Chondrocyte (in vitro differentiated cells): ENCODE results near the gene ZBTB3. TPM values are rescaled to one million over a fixed set of nuclear protein-coding genes. Genes with fewer than 3 reads are reported as not detected.
A peak's percentile ranks its signal among the peaks of the same experiment; 100 is the strongest.

Experiments used
- DNase-seq: peaks from one replicate; pipeline ENCODE4 v3.0.0; 2021; ENCODE audit warnings: mixed read lengths, low spot score
- H3K27ac Mint-ChIP-seq: one replicate; pipeline ENCODE4 v1.8.0; 2021; ENCODE audit warnings: mild to moderate bottlenecking, moderate library complexity, mixed read lengths; ENCODE audit not compliant: unreplicated experiment
- H3K27me3 Mint-ChIP-seq: 2 replicates; pipeline ENCODE4 v1.8.0; 2021; ENCODE audit warnings: low read depth, mixed read lengths
- H3K36me3 Mint-ChIP-seq: 2 replicates; pipeline ENCODE4 v1.8.0; 2021; ENCODE audit warnings: low read depth, mixed read lengths
- H3K4me1 Mint-ChIP-seq: 2 replicates; pipeline ENCODE4 v1.8.0; 2021; ENCODE audit warnings: low read depth, mild to moderate bottlenecking, mixed read lengths
- H3K4me3 Mint-ChIP-seq: one replicate; pipeline ENCODE4 v1.8.0; 2021; ENCODE audit warnings: mild to moderate bottlenecking, moderate library complexity, mixed read lengths; ENCODE audit not compliant: unreplicated experiment
- H3K9me3 Mint-ChIP-seq: 2 replicates; pipeline ENCODE4 v1.8.0; 2021; ENCODE audit warnings: low read depth, mixed read lengths
- total RNA-seq: library from RNA; stranded (reverse); gene quantifications from 3 replicates; pipeline ENCODE4 v1.2.1, GENCODE V29; 2021
- TF ChIP-seq, protein P1 (sequence below): fragments of 200-600 bp; sonication (generic); IDR thresholded peaks from 2 replicates; pipeline ENCODE4 v1.5.0; 2021; ENCODE audit warnings: antibody characterized with exemption, mild to moderate bottlenecking, moderate library complexity

ZBTB3 gene
- total RNA-seq, 1 donor from 2014 or later, result 10.2 TPM

DNA sequence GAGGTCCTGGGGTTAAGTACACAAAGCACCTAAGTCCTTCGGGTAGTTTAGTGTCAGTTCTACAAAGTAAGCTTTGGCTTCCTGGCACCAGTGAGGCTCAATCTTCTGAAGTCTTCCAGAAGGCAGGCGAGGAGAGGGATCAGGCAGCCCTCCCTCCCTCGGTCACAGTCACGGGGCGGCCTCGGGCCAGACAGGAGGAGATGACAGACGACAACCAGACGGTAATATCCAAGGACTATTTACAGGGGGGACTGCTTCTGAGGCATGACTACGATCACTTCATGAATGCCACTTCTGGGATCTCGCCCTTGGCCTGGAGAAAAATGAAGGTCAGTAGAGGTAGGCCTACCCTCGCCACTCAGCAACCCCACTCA is 38.2 kb upstream of the ZBTB3 start:
- Mint-ChIP-seq H3K4me1 (peaks cover 45% of the 10 kb centered on the region), H3K4me3 (peak overlapping the region; percentile 88), H3K27me3 (no peaks in the 10 kb centered on the region), H3K27ac (peak overlapping the region; percentile 94), H3K9me3 (no peaks in the 10 kb centered on the region), H3K36me3 (peaks cover 27% of the 10 kb centered on the region)
- TF ChIP-seq, protein P1, sequence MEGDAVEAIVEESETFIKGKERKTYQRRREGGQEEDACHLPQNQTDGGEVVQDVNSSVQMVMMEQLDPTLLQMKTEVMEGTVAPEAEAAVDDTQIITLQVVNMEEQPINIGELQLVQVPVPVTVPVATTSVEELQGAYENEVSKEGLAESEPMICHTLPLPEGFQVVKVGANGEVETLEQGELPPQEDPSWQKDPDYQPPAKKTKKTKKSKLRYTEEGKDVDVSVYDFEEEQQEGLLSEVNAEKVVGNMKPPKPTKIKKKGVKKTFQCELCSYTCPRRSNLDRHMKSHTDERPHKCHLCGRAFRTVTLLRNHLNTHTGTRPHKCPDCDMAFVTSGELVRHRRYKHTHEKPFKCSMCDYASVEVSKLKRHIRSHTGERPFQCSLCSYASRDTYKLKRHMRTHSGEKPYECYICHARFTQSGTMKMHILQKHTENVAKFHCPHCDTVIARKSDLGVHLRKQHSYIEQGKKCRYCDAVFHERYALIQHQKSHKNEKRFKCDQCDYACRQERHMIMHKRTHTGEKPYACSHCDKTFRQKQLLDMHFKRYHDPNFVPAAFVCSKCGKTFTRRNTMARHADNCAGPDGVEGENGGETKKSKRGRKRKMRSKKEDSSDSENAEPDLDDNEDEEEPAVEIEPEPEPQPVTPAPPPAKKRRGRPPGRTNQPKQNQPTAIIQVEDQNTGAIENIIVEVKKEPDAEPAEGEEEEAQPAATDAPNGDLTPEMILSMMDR, result peak; percentile 4
- no peak for DNase-seq

DNA sequence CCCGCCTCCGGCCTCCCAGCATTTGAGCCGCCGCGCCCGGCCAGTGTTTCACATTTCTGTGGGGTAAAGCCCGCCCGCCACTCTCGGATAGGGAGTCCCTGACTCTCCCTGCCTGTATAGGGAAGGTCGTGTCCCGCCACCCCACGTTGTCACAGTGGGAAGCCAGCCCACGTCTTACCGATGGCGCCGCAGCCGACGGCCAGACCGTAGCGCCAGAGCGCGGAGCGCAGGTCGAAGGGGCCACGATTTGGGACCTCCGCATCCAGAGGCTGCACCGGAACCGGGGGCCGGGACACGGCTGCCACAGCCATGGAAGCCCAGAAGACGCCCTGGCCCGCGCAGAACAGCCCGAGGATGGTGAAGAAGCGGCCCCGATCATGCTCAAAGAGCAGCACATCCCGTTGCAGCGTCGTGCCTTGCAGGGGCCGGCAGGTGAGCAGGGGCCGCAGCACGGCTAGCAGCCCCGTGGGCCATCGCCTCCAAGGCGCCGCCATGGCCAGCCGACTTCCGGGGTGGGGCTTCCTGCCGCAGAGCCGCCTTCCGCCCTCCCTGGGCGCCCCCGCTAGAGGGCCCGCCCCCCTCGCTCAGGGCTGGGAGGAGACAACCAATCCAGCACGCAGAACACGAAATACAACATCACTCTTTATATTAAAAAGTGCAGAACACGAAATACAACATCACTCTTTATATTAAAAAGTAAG is 37.7 kb upstream of the ZBTB3 start, which contains the start of gene TMEM223:
Gene TMEM223, minus strand, starts transcription at position 506 of the 701 bp plus-strand sequence. Its CDS starts 12 bp downstream, at position 494.
- peak within 1 kb of the TSS; percentile 88 for H3K4me3 Mint-ChIP-seq
- DNase-seq, result peak; percentile 95
- H3K9me3 Mint-ChIP-seq, result no peaks in the 10 kb centered on the region
- H3K36me3 Mint-ChIP-seq, result peaks cover 25% of the 10 kb centered on the region
- H3K27ac Mint-ChIP-seq, result peak within 1 kb of the TSS; percentile 94
- H3K27me3 Mint-ChIP-seq, result no peaks in the 10 kb centered on the region
- TF ChIP-seq, protein P1, result peak; percentile 45
- peaks cover 45% of the 10 kb centered on the region for H3K4me1 Mint-ChIP-seq

DNA sequence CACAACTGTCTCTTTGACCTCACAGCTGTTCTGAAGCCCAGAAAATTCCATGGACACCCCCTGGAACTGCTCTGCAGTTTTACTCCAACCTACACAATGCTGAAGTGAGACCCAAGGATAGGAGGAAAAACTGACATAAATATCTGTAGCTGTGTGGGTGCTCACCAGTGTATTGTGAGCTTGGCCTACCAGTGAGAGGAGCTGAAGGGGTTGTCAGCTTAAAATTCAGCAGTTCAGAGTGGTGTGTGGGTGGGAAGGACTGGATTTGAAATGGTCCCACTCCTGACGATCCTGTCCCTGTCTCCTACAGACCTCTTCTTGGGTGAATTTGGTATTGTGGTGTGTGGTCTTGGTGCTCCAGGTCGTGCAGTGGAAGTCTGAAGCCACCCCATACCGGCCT is 35.6 kb upstream of the ZBTB3 start:
- Mint-ChIP-seq H3K27me3 (no peaks in the 10 kb centered on the region), H3K27ac (peak overlapping the region; percentile 76), H3K4me3 (no peak overlapping the region), H3K36me3 (peaks cover 12% of the 10 kb centered on the region), H3K4me1 (peaks cover 54% of the 10 kb centered on the region), H3K9me3 (no peaks in the 10 kb centered on the region)
- TF ChIP-seq, protein P1, result no peak
- DNase-seq, result no peak

DNA sequence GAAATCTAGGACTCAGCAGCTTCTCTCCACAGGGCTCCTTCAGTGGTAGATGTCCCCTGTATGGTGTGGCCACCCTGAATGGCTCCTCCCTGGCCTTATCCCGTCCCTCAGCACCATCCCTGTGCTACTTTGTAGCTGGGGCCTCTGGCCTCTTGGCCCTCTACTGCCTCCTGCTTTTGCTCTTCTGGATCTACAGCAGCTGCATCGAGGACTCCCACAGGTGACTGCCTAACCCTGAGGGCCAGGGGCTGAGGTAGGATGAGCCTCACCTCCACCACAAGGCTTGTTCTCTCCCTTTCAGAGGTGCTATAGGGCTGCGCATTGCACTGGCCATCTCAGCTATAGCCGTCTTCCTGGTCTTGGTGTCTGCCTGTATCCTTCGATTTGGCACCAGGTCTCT is 35.0 kb upstream of the ZBTB3 start:
- peak overlapping the region; percentile 81 for H3K4me3 Mint-ChIP-seq
- H3K4me1 Mint-ChIP-seq, result peaks cover 54% of the 10 kb centered on the region
- H3K27ac Mint-ChIP-seq, result peak overlapping the region; percentile 76
- H3K9me3 Mint-ChIP-seq, result no peaks in the 10 kb centered on the region
- peaks cover 6% of the 10 kb centered on the region for H3K36me3 Mint-ChIP-seq
- DNase-seq, result no peak
- TF ChIP-seq, protein P1, result no peak
- no peaks in the 10 kb centered on the region for H3K27me3 Mint-ChIP-seq

DNA sequence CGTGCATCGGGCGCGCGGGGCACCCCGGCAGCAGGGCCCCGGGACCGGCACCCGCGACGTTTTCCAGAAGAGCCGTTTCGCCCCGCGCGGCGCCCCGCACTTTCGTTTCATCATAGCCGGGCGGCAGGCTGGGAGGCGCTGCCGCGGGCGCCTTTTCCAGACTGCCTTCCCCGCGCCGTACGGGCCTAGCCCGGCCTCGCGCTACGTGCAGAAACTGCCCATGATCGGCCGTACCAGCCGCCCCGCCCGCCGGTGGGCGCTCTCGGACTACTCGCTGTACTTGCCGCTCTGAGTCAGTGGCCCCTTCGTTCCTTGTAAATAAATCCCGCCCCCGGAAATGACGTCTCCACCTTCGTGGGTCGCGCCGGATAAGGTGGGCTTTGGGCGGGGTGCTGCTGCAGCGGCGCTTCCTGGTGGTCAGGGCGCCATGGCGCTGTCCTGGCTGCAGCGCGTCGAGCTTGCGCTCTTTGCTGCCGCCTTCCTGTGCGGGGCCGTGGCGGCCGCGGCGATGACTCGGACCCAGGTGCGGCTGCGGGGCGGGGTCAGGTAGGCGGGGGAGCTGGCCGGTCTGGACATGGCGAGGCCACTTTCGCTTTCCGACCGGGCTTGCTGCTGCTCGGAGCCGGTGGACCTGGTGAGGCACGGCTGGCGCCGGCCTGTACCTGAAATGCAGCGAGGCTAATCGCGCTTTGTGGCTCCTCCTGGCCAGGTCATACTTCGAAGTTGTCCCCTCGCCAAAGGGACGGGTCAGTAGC is 33.2 kb upstream of the ZBTB3 start, which contains the start of gene TMEM179B:
Gene TMEM179B, plus strand, starts transcription at position 398 of the 755 bp plus-strand sequence. Its CDS starts 30 bp downstream, at position 428.
- peak; percentile 98 for DNase-seq
- peaks cover 47% of the 10 kb centered on the region for H3K4me1 Mint-ChIP-seq
- H3K36me3 Mint-ChIP-seq, result peaks cover 10% of the 10 kb centered on the region
- H3K9me3 Mint-ChIP-seq, result no peaks in the 10 kb centered on the region
- TF ChIP-seq, protein P1, result peak; percentile 66
- peak within 1 kb of the TSS; percentile 81 for H3K4me3 Mint-ChIP-seq
- no peaks in the 10 kb centered on the region for H3K27me3 Mint-ChIP-seq
- peak within 1 kb of the TSS; percentile 96 for H3K27ac Mint-ChIP-seq
